ENCODE data around the gene PTCD2. TPM values are rescaled to one million over a fixed set of nuclear protein-coding genes. Genes with fewer than 3 reads are reported as not detected.

Gene PTCD2
- total and polyA plus RNA-seq, 2 of the 8 experiments (the other 6 are each of a cell fraction or from before 2014, with no cell fraction given): 7.3 to 15.4 TPM

GRCh38 chr5:72366324-72366976 lies 46.3 kb downstream of the PTCD2 start:
- no peak overlapping the region; the same call in 1 of the 2 replicates for H2BK5ac ChIP-seq (ENCODE audit: low read depth, low read length)
- CTCF ChIA-PET (ENCODE audit: partially characterized antibody): interaction anchor here (0.7 to 5.0 kb wide), 27 partner anchors 9 to 592 kb away, joined by 3 to 38 read pairs (median 4); partner anchors contain the start of genes MRPS27 and PTCD2
- H3K4ac ChIP-seq (replicated peaks; ENCODE audit: insufficient read length, low read depth, low read length): no peak overlapping the region
- H4K91ac ChIP-seq (replicated peaks; ENCODE audit: insufficient read length, low read length): no peak overlapping the region
- H2BK12ac ChIP-seq (ENCODE audit: low read depth, low read length): no peak overlapping the region
- H3K18ac ChIP-seq (ENCODE audit: extremely low read depth, low read length): no peak overlapping the region
- no peaks in the 10 kb centered on the region for H3K27me3 ChIP-seq (replicated peaks in 1 of 4; ENCODE audit: control insufficient read depth in 3 of 4, extremely low read depth in 1 of 4, insufficient read depth in 3 of 4, low read length in 3 of 4)
- no peak overlapping the region for H2AFZ ChIP-seq (ENCODE audit: low read length)
- FAIRE-seq (no peak), DNase-seq (ENCODE audit: low read depth in 1 of 2, low spot score in 2 of 2) (no peak)
- no peak overlapping the region for H3K56ac ChIP-seq (replicated peaks; ENCODE audit: insufficient read length, low read depth, low read length)
- H3K27ac ChIP-seq (ENCODE audit: low read depth, low read length): no peak overlapping the region
- H3K4me1 ChIP-seq (replicated peaks in 1 of 4; ENCODE audit: control insufficient read depth in 3 of 4, insufficient read depth in 4 of 4, low read length in 3 of 4): peaks cover 0 to 6% (median 4%) of the 10 kb centered on the region in 4 experiments; a peak in 4 of 7 replicates
- no peaks in the 10 kb centered on the region for H3K79me1 ChIP-seq (ENCODE audit: low read depth, low read length)
- no peak overlapping the region for H2AK5ac ChIP-seq (ENCODE audit: low read depth, low read length)
- no peaks in the 10 kb centered on the region for H4K20me1 ChIP-seq (replicated peaks in 1 of 2; ENCODE audit: control insufficient read depth in 1 of 2, insufficient read depth in 2 of 2, low read length in 2 of 2)
- no peaks in the 10 kb centered on the region for H3K23me2 ChIP-seq (ENCODE audit: low read depth, low read length)
- no peak overlapping the region for H3K9ac ChIP-seq (replicated peaks in 1 of 4; ENCODE audit: extremely low read depth in 1 of 4, low read depth in 3 of 4, low read length in 3 of 4)
- no peak overlapping the region for H2BK120ac ChIP-seq (replicated peaks; ENCODE audit: low read depth, low read length)
- 68% methylated on average over 7 of the region's 7 CpGs; no CpG with 5 or more reads in 1 of the 2 experiments for WGBS, 2 experiments (ENCODE audit: extremely low coverage in 1 of 2, insufficient coverage in 1 of 2, insufficient read length in 1 of 2, insufficient replicate concordance in 2 of 2, low coverage in 1 of 2, low lambda C conversion rate in 2 of 2, missing lambda C conversion rate in 1 of 2)
- H3K23ac ChIP-seq (ENCODE audit: insufficient read length): no peak overlapping the region
- POLR2A ChIA-PET (ENCODE audit: partially characterized antibody): interaction anchor here (0.6 to 1.1 kb wide), 4 partner anchors 40 to 189 kb away, joined by 3 read pairs; no protein-coding TSS in a partner anchor
- no peak overlapping the region for H3K4me2 ChIP-seq (ENCODE audit: insufficient read depth in 1 of 2, low read depth in 2 of 2, low read length in 2 of 2)
- no peak overlapping the region for H2BK15ac ChIP-seq (ENCODE audit: low read length)
- no peaks in the 10 kb centered on the region for H3K9me3 ChIP-seq (ENCODE audit: insufficient read depth in 2 of 2, low read depth in 1 of 2, low read length in 1 of 2)
- no peak overlapping the region for H4K8ac ChIP-seq (ENCODE audit: extremely low read depth, insufficient read depth, low read length)
- no peaks in the 10 kb centered on the region for H3K79me2 ChIP-seq (ENCODE audit: control insufficient read depth in 1 of 2, insufficient read depth in 2 of 2, low read length in 2 of 2)
- H3K14ac ChIP-seq (ENCODE audit: insufficient read length): no peak overlapping the region
- H4K5ac ChIP-seq (ENCODE audit: insufficient read length, low read depth, low read length): no peak overlapping the region
- H3K36me3 ChIP-seq (ENCODE audit: control insufficient read depth in 2 of 4, insufficient read depth in 4 of 4, low read length in 3 of 4): peaks cover 0 to 9% (median 4%) of the 10 kb centered on the region in 4 experiments; a peak in 3 of 8 replicates
- no peak overlapping the region for H2BK20ac ChIP-seq (ENCODE audit: low read length)
- H3K4me3 ChIP-seq (ENCODE audit: extremely low read depth in 1 of 4, insufficient read depth in 2 of 4, low read depth in 3 of 4, low read length in 4 of 4): no peak overlapping the region
- TF ChIP-seq TEAD4 (IDR thresholded peaks at IDR 0.05; ENCODE audit: low read depth, low read length) (peak; percentile 41; the same call in 1 of the 2 replicates), RAD21 (IDR thresholded peaks at IDR 0.05 in 1 of 2, conservative IDR thresholded peaks at IDR 0.05 in 1 of 2; ENCODE audit: low read depth in 2 of 2, low read length in 2 of 2) (peak; percentile 70 to 77), CTBP2 (IDR thresholded peaks at IDR 0.05; ENCODE audit: borderline replicate concordance, insufficient read depth, insufficient read length, low read length) (no peak), ZNF274 (IDR thresholded peaks at IDR 0.05; ENCODE audit: borderline replicate concordance, extremely low read depth, low read length) (no peak), BACH1 (IDR thresholded peaks at IDR 0.05; ENCODE audit: low read length) (no peak), RXRA (IDR thresholded peaks at IDR 0.05; ENCODE audit: insufficient read depth, low read depth, low read length) (no peak), BCL11A (IDR thresholded peaks at IDR 0.05; ENCODE audit: low read depth in 2 of 2, low read length in 2 of 2) (no peak), ATF3 (IDR thresholded peaks at IDR 0.05; ENCODE audit: insufficient read depth, low read depth, low read length) (no peak), HDAC6 (IDR thresholded peaks at IDR 0.05; ENCODE audit: low read depth, low read length) (no peak), HDAC2 (IDR thresholded peaks at IDR 0.05; ENCODE audit: borderline replicate concordance in 1 of 2, low read depth in 2 of 2, low read length in 2 of 2) (no peak), KDM4A (IDR thresholded peaks at IDR 0.05; ENCODE audit: low read depth, low read length, severe bottlenecking) (no peak)

Data from H1 (cell line).